ENCODE measurements around the gene C1RL.

The C1RL gene

GRCh38 chr12:7129872-7130691 lies 21.1 kb upstream of the C1RL start, which contains the start of gene CLSTN3:
TSS of gene CLSTN3 (plus strand) at chr12:7130371. CDS start at chr12:7130649, 278 bp downstream.
- DNase-seq (peak; percentile 81), ATAC-seq (ENCODE audit: insufficient read depth, low read depth) (peak; percentile 87)
- Histone ChIP-seq H3K9ac (ENCODE audit: low read depth, low read length) (peak within 1 kb of the TSS; percentile 65), H3K27me3 (ENCODE audit: insufficient read depth, low read length, poor library complexity) (no peaks in the 10 kb centered on the region), H3K27ac (ENCODE audit: low read length) (peak within 1 kb of the TSS; percentile 64), H2AFZ (ENCODE audit: low read depth, low read length) (peak within 1 kb of the TSS; percentile 94), H3K9me3 (ENCODE audit: insufficient read depth, low read length, severe bottlenecking) (no peaks in the 10 kb centered on the region), H3K4me3 (ENCODE audit: low read depth in 1 of 2, low read length in 2 of 2) (peak within 1 kb of the TSS; percentile 36 to 73), H3K4me2 (ENCODE audit: insufficient read depth, low read length) (peak within 1 kb of the TSS; percentile 97), H4K20me1 (ENCODE audit: insufficient read depth, low read length) (no peaks in the 10 kb centered on the region; the same call in 1 of the 2 replicates), H3K79me2 (ENCODE audit: insufficient read depth, low read length) (peaks cover 4% of the 10 kb centered on the region; the same call in 1 of the 2 replicates), H3K36me3 (ENCODE audit: insufficient read depth, low read length) (peaks cover 18% of the 10 kb centered on the region), H3K4me1 (ENCODE audit: insufficient read depth, low read length) (peaks cover 30% of the 10 kb centered on the region)
- TF ChIP-seq CTCF (IDR thresholded peaks at IDR 0.05; ENCODE audit: borderline replicate concordance, extremely low read depth, low read length, poor library complexity, severe bottlenecking) (no peak), EZH2 (IDR thresholded peaks at IDR 0.05; ENCODE audit: borderline replicate concordance, low read depth, low read length, severe bottlenecking) (no peak)

GRCh38 chr12:7129287-7129871 lies 20.4 kb upstream of the C1RL start:
- no peaks in the 10 kb centered on the region for H4K20me1 ChIP-seq (ENCODE audit: insufficient read depth, low read length)
- no peaks in the 10 kb centered on the region for H3K27me3 ChIP-seq (ENCODE audit: insufficient read depth, low read length, poor library complexity)
- H3K36me3 ChIP-seq (ENCODE audit: insufficient read depth, low read length): peaks cover 12% of the 10 kb centered on the region
- peak overlapping the region; percentile 61; the same call in 1 of the 2 replicates for H3K27ac ChIP-seq (ENCODE audit: low read length)
- H3K9ac ChIP-seq (ENCODE audit: low read depth, low read length): peak overlapping the region; percentile 65
- H3K4me2 ChIP-seq (ENCODE audit: insufficient read depth, low read length): peak overlapping the region; percentile 97
- no peaks in the 10 kb centered on the region for H3K9me3 ChIP-seq (ENCODE audit: insufficient read depth, low read length, severe bottlenecking)
- H3K4me3 ChIP-seq (ENCODE audit: low read depth in 1 of 2, low read length in 2 of 2): peak overlapping the region; percentile 36 to 73
- peaks cover 30% of the 10 kb centered on the region for H3K4me1 ChIP-seq (ENCODE audit: insufficient read depth, low read length)
- no peak for TF ChIP-seq EZH2 (IDR thresholded peaks at IDR 0.05; ENCODE audit: borderline replicate concordance, low read depth, low read length, severe bottlenecking)
- no peak for TF ChIP-seq CTCF (IDR thresholded peaks at IDR 0.05; ENCODE audit: borderline replicate concordance, extremely low read depth, low read length, poor library complexity, severe bottlenecking)
- H3K79me2 ChIP-seq (ENCODE audit: insufficient read depth, low read length): peaks cover 4% of the 10 kb centered on the region; the same call in 1 of the 2 replicates
- DNase-seq (no peak), ATAC-seq (ENCODE audit: insufficient read depth, low read depth) (no peak)
- H2AFZ ChIP-seq (ENCODE audit: low read depth, low read length): peak overlapping the region; percentile 94

GRCh38 chr12:7128681-7129286 lies 19.8 kb upstream of the C1RL start, which contains the start of gene RBP5:
TSS of gene RBP5 (minus strand) at chr12:7128889. CDS start at chr12:7128775, 114 bp downstream.
- no peaks in the 10 kb centered on the region for H3K27me3 ChIP-seq (ENCODE audit: insufficient read depth, low read length, poor library complexity)
- DNase-seq (no peak), ATAC-seq (ENCODE audit: insufficient read depth, low read depth) (no peak)
- TF ChIP-seq CTCF (IDR thresholded peaks at IDR 0.05; ENCODE audit: borderline replicate concordance, extremely low read depth, low read length, poor library complexity, severe bottlenecking): no peak
- TF ChIP-seq EZH2 (IDR thresholded peaks at IDR 0.05; ENCODE audit: borderline replicate concordance, low read depth, low read length, severe bottlenecking): no peak
- peaks cover 6% of the 10 kb centered on the region for H3K36me3 ChIP-seq (ENCODE audit: insufficient read depth, low read length)
- H4K20me1 ChIP-seq (ENCODE audit: insufficient read depth, low read length): no peaks in the 10 kb centered on the region
- H3K9me3 ChIP-seq (ENCODE audit: insufficient read depth, low read length, severe bottlenecking): no peaks in the 10 kb centered on the region
- H3K4me3 ChIP-seq (ENCODE audit: low read depth in 1 of 2, low read length in 2 of 2): peak within 1 kb of the TSS; percentile 36 to 73
- H3K4me2 ChIP-seq (ENCODE audit: insufficient read depth, low read length): peak within 1 kb of the TSS; percentile 97
- peaks cover 30% of the 10 kb centered on the region for H3K4me1 ChIP-seq (ENCODE audit: insufficient read depth, low read length)
- peak within 1 kb of the TSS; percentile 61 for H3K27ac ChIP-seq (ENCODE audit: low read length)
- peaks cover 4% of the 10 kb centered on the region; the same call in 1 of the 2 replicates for H3K79me2 ChIP-seq (ENCODE audit: insufficient read depth, low read length)
- H2AFZ ChIP-seq (ENCODE audit: low read depth, low read length): peak within 1 kb of the TSS; percentile 94
- peak within 1 kb of the TSS; percentile 65 for H3K9ac ChIP-seq (ENCODE audit: low read depth, low read length)

Data from DND-41 (cell line).